Left ventricle myocardium inferior (tissue), 1 donor: ENCODE data around the gene CAMK4. TPM values are rescaled to one million over a fixed set of nuclear protein-coding genes. Genes with fewer than 3 reads are reported as not detected.

Experiments
- DNase-seq: peaks from one replicate; pipeline ENCODE4 v3.0.0-alpha.2; 2020
- H3K27ac ChIP-seq: fragments of 200-600 bp; replicated peaks from 2 replicates; pipeline ENCODE4 v1.8.0; 2021
- H3K27me3 ChIP-seq: fragments of 200-600 bp; 2 replicates; pipeline ENCODE4 v1.8.0; 2021; ENCODE audit warnings: low read depth
- H3K36me3 ChIP-seq: fragments of 200-600 bp; 2 replicates; pipeline ENCODE4 v1.8.0; 2021
- H3K4me1 ChIP-seq: fragments of 200-600 bp; 2 replicates; pipeline ENCODE4 v1.8.0; 2021
- H3K4me3 ChIP-seq: fragments of 200-600 bp; 2 replicates; pipeline ENCODE4 v1.8.0; 2021; ENCODE audit warnings: mild to moderate bottlenecking, moderate library complexity
- H3K9me3 ChIP-seq: fragments of 200-600 bp; replicated peaks from 2 replicates; pipeline ENCODE4 v1.8.0; 2021
- intact Hi-C: fragments of 100-400 bp; cut with micrococcal nuclease; formaldehyde crosslinking; loops from one replicate; pipeline ENCODE4 v1.11.0; 2022
- total RNA-seq: library from RNA; stranded (reverse); fragmentation: NEBNext Ultra II Directional; extraction: Animal tissue kit (Norgen Biotek cat#: 25700); gene quantifications from one replicate; pipeline ENCODE4 v1.2.1, GENCODE V29; 2021
- TF ChIP-seq, protein P1 (sequence below): fragments of 200-600 bp; IDR thresholded peaks from 2 replicates; pipeline ENCODE4 v1.8.0; 2021; ENCODE audit warnings: antibody characterized with exemption, mild to moderate bottlenecking, borderline replicate concordance
- donor health status: DM: no; HTN: yes; CAD: no; lungs with severe emphysema.

Gene CAMK4
- total RNA-seq, 1 donor from 2014 or later: 0.36 TPM

DNA sequence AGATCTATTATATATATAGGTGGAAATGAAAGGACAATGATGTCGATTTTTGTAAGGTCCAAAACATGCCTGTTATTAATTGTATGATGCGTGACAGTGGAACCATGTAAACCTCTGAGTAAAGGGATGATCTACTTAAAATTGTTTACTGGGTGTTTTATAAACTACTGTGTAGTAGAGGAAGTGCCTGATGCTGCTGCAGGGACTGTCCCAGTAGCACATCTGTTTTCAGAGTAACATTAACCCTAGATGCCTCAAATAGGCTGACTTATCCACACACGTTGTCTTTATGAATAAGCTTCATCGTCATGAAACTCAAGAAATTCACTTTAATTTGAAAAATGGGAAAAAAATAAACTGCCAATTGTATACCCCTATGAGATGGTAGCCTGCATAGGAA is 1.7 kb downstream of the CAMK4 start:
- Histone ChIP-seq H3K4me3 (no peak overlapping the region), H3K27me3 (peaks cover 53% of the 10 kb centered on the region), H3K36me3 (no peaks in the 10 kb centered on the region), H3K27ac (no peak overlapping the region), H3K4me1 (peaks cover 12% of the 10 kb centered on the region), H3K9me3 (no peaks in the 10 kb centered on the region)
- TF ChIP-seq, protein P1, sequence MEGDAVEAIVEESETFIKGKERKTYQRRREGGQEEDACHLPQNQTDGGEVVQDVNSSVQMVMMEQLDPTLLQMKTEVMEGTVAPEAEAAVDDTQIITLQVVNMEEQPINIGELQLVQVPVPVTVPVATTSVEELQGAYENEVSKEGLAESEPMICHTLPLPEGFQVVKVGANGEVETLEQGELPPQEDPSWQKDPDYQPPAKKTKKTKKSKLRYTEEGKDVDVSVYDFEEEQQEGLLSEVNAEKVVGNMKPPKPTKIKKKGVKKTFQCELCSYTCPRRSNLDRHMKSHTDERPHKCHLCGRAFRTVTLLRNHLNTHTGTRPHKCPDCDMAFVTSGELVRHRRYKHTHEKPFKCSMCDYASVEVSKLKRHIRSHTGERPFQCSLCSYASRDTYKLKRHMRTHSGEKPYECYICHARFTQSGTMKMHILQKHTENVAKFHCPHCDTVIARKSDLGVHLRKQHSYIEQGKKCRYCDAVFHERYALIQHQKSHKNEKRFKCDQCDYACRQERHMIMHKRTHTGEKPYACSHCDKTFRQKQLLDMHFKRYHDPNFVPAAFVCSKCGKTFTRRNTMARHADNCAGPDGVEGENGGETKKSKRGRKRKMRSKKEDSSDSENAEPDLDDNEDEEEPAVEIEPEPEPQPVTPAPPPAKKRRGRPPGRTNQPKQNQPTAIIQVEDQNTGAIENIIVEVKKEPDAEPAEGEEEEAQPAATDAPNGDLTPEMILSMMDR: no peak
- intact Hi-C loops: no loop called here
- no peak for DNase-seq

DNA sequence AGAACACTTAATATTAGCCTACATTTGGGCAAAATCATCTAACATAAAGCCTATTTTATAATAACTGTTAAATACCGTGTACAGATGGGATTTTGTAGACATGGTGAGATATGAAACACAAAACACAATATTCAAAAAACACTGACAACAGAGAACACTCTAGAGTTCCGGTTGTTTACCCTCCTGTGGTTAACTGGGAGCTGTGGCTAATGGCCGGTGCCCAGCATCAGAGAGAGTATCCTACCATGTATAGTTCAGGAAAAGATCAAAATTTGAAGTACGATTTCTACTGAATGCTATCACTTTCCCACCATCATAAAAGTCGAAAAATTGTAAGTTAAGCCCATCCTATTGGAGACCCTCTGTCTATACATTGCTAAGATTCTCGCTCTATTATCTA is 2.4 kb downstream of the CAMK4 start:
- Histone ChIP-seq H3K27me3 (peaks cover 53% of the 10 kb centered on the region), H3K4me3 (no peak overlapping the region), H3K9me3 (no peaks in the 10 kb centered on the region), H3K27ac (no peak overlapping the region), H3K4me1 (peaks cover 12% of the 10 kb centered on the region), H3K36me3 (no peaks in the 10 kb centered on the region)
- TF ChIP-seq, protein P1: no peak
- intact Hi-C loops: no loop called here
- DNase-seq: no peak

- Histone ChIP-seq H3K9me3 (no peaks in the 10 kb centered on the region), H3K27ac (no peak overlapping the region), H3K36me3 (no peaks in the 10 kb centered on the region), H3K27me3 (peaks cover 49% of the 10 kb centered on the region), H3K4me3 (no peak overlapping the region), H3K4me1 (peaks cover 12% of the 10 kb centered on the region)
- TF ChIP-seq, protein P1: no peak
- DNase-seq: no peak
- intact Hi-C loops: no loop called here
Observed at GRCh38 chr5:111227226-111227782, 3.1 kb downstream of the CAMK4 start.

GRCh38 chr5:111227801-111228200 is 3.6 kb downstream of the CAMK4 start:
- no peak overlapping the region for H3K27ac ChIP-seq
- intact Hi-C loops: no loop called here

GRCh38 chr5:111228520-111229220 is 4.5 kb downstream of the CAMK4 start:
- Histone ChIP-seq H3K4me1 (peaks cover 11% of the 10 kb centered on the region), H3K27ac (no peak overlapping the region), H3K27me3 (peaks cover 38% of the 10 kb centered on the region), H3K36me3 (no peaks in the 10 kb centered on the region), H3K9me3 (no peaks in the 10 kb centered on the region), H3K4me3 (no peak overlapping the region)
- intact Hi-C loops: no loop called here
- TF ChIP-seq, protein P1: no peak
- DNase-seq: no peak

More at GRCh38 chr5:111227801-111228200, 3.6 kb downstream of the CAMK4 start:
- peaks cover 12% of the 10 kb centered on the region for H3K4me1 ChIP-seq
- no peaks in the 10 kb centered on the region for H3K36me3 ChIP-seq
- no peak for DNase-seq
- H3K9me3 ChIP-seq: no peaks in the 10 kb centered on the region
- no peak overlapping the region for H3K4me3 ChIP-seq
- TF ChIP-seq, protein P1: no peak
- peaks cover 44% of the 10 kb centered on the region for H3K27me3 ChIP-seq
